ENCODE data around the gene KANSL1L. TPM values are rescaled to one million over a fixed set of nuclear protein-coding genes. Genes with fewer than 3 reads are reported as not detected.

KANSL1L gene
- total and polyA plus RNA-seq, 9 of the 15 experiments (the other 6 are each of a cell fraction or from before 2014, with no cell fraction given): 1.3 to 6.7 (median 2.4) TPM

- Histone ChIP-seq H2AFZ (ENCODE audit: low read depth, low read length) (no peak overlapping the region), H3K4me1 (replicated peaks in 1 of 2; ENCODE audit: control insufficient read depth in 2 of 2, insufficient read depth in 2 of 2, low read length in 2 of 2) (no peaks in the 10 kb centered on the region), H3K4me3 (no peak overlapping the region), H3K9me1 (ENCODE audit: control insufficient read depth, insufficient read depth, low read length) (no peaks in the 10 kb centered on the region), H3K79me2 (ENCODE audit: control insufficient read depth, insufficient read depth, low read length) (no peaks in the 10 kb centered on the region), H3K27me3 (ENCODE audit: control insufficient read depth in 2 of 2, insufficient read depth in 2 of 2, low read length in 2 of 2) (no peaks in the 10 kb centered on the region), H3K36me3 (ENCODE audit: control insufficient read depth, insufficient read depth, low read length) (no peaks in the 10 kb centered on the region), H3K27ac (ENCODE audit: extremely low read depth, low read depth, low read length) (no peak overlapping the region), H4K20me1 (replicated peaks; ENCODE audit: control insufficient read depth, insufficient read depth, low read length) (no peaks in the 10 kb centered on the region), H3K9ac (ENCODE audit: insufficient read depth in 1 of 2, low read depth in 2 of 2, low read length in 2 of 2) (no peak overlapping the region), H3K9me3 (replicated peaks; ENCODE audit: control insufficient read depth, insufficient read depth, low read depth, low read length) (no peaks in the 10 kb centered on the region), H3K4me2 (ENCODE audit: insufficient read depth, low read length) (no peak overlapping the region)
- intact Hi-C loops (cut with micrococcal nuclease): no loop called here
- POLR2A ChIA-PET: no interaction called here
- in situ Hi-C loops (cut with MboI): no loop called here
- DNase-seq (ENCODE audit: extremely low read depth in 1 of 4, low spot score in 3 of 4) (no peak), FAIRE-seq (no peak), ATAC-seq (no peak)
- CTCF ChIA-PET (ENCODE audit: low intra/inter-chr PET ratio): no interaction called here
- BruUV-seq (replicated peaks): no TSS peak
- TF ChIP-seq ATF6 (CRISPR knock-in tag; IDR thresholded peaks at IDR 0.05) (no peak), PRMT5 (CRISPR knock-in tag; IDR thresholded peaks at IDR 0.05) (no peak), SMAD4 (CRISPR knock-in tag; conservative IDR thresholded peaks at IDR 0.05) (no peak), BACH1 (tag; IDR thresholded peaks at IDR 0.05) (no peak), HSF4 (CRISPR knock-in tag; IDR thresholded peaks at IDR 0.05; ENCODE audit: borderline replicate concordance) (no peak), PCBP1 (IDR thresholded peaks at IDR 0.05; ENCODE audit: low read depth, low read length, poor library complexity, severe bottlenecking) (no peak), MCM3 (IDR thresholded peaks at IDR 0.05) (no peak), ZBED1 (IDR thresholded peaks at IDR 0.05) (no peak), YBX1 (IDR thresholded peaks at IDR 0.05) (no peak)
- 0% methylated on average over 1 of the region's 1 CpG for WGBS (ENCODE audit: insufficient coverage, low coverage, missing lambda C conversion rate)
These were observed 84.9 kb downstream of the KANSL1L start for GRCh38 chr2:210086292-210086691.

All from K562 (cell line).